HG03097 (cell line): ENCODE results near the gene ADM.
"Not testable (repeated sequence)": the region's sequence is repeated elsewhere in the genome, so short reads cannot be mapped to it uniquely, and the experiment has no call there.

ENCODE experiments used
- ATAC-seq: cut with Tn5 transposase; IDR thresholded peaks from one replicate; pipeline ENCODE4 v1.9.1; 2021; ENCODE audit not compliant: unreplicated experiment, low FRiP score

ADM gene, protein sequence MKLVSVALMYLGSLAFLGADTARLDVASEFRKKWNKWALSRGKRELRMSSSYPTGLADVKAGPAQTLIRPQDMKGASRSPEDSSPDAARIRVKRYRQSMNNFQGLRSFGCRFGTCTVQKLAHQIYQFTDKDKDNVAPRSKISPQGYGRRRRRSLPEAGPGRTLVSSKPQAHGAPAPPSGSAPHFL

DNA sequence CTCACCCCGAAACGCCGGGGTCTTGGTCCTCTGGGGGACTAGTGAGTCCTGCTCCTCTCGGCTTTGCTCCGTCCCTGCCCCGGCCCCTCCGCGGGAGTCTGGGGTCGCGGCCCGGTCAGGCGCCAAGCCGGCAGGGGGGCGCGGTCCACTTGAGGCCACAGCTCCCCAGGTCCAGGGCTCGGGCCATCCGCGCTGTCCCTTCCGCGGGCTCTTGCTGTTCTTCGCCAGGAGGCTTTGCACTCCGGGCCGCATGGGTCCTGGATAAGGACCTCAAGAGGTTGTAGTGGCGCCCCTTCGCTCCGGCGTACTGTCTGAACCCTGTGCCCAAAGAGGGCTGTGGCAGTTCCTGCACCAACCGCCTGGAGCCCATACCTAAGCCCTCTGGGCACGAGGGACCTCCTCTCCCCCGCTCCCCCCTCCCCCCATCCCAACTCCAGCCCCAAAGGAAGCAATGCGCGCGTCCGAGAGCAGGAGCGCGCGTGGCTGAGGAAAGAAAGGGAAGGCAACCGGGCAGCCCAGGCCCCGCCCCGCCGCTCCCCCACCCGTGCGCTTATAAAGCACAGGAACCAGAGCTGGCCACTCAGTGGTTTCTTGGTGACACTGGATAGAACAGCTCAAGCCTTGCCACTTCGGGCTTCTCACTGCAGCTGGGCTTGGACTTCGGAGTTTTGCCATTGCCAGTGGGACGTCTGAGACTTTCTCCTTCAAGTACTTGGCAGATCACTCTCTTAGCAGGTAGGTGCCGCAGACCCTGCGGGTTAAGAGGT is at the start of gene ADM:
TSS of gene ADM (plus strand) at position 579 of the 767 bp plus-strand sequence. CDS start 628 bp downstream, outside the sequence.
- ATAC-seq: no peak

DNA sequence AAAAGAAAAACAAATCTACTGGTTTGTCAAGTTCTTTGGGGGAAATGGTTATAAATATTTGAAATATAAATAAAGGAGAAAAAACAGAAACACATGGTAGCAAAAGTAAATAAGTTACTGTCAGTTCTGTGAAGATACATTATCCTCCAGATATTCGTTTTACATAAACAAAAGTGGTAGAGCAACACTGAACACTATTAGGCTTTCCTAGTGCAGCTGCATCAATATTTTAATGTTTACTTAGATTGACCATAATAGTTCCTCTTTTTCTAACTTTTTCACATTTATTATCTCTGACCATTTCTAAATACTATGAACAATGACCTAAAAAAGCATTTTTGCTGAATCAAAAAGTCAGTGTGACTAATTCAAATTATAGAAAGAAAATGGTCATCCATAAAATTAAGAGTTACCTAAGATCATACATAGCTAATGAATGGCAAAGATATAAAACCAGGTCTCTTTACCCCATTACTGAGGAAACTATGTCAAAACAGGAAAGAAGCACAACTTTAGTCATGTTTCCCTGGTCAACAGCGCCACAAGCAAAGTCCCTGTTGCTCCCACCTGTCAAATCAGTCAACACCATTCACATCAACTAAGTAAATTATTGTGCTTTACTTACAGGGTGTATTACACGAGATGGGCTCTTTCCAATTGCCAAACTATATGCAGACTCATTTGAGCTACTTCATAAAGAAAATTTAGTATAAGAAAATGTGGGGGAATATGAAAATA is 49.3 kb upstream of the ADM start:
- no peak for ATAC-seq

DNA sequence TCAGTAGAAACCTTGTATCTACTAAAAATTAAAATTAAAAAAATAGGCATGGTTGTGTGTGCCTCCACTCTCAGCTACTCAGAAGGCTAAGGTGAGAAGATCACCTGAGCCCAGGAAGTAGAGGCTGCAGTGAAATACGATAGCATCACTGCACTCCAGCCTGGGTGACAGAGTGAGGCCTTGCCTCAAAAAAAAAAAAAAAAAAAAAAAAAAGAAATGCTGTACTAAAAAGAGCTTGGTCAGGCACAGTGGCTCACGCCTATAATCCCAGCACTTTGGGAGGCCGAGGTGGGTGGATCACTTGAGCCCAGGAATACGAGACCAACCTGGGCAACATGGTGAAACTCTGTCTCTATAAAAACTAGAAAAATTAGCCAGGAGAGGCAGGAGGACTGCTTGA is 47.4 kb upstream of the ADM start:
- ATAC-seq: no peak

DNA sequence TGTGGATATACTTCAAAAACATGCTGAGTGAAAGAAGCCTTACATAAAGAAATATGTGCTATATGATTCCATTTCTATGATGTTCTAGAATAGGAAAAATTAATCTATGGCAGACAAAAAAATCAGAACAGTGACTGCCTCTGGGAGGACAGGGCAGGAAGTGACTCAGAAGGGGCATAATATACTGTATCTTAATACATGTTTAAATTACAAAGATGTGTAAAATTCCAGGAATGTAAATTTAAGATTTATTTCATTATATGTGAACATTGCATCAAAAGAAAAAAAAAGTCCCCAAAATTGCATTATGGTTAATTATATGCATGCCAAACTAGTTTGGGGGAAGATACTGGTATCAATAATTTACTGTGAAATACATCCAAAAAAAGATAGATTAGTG is 43.1 kb upstream of the ADM start:
- no peak for ATAC-seq

DNA sequence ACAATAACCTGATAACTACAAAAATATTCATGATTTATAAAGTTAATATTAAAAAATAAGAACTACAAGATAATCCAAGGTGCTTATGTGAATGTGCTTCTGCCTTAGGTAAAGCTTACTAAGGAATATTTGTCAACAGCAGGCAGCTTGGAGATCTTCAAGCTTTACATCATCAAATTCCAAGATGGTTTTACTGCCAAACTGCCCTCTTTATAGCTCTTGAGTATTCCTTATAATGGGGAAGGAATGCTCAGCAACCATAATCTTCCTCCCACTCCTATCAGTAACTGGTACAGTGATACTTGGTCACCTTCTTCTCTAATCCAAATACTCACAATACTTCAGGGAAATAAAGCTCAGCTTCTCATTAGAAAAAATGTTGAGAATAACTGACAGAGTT is 40.9 kb upstream of the ADM start:
- ATAC-seq: no peak

DNA sequence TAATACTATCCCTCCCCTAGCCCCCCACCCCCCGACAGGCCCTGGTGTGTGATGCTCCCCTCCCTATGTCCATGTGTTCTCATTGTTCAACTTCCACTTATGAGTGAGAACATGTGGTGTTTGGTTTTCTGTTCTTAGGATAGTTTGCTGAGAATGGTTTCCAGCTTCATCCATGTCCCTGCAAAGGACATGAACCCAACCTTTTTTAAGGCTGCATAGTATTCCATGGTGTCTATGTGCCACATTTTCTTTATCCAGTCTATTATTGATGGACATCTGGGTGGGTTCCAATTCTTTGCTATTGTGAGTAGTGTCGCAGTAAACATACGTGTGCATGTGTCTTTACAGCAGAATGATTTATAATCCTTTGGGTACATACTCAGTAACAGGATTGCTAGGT is 40.2 kb upstream of the ADM start:
- ATAC-seq: not testable (repeated sequence)

DNA sequence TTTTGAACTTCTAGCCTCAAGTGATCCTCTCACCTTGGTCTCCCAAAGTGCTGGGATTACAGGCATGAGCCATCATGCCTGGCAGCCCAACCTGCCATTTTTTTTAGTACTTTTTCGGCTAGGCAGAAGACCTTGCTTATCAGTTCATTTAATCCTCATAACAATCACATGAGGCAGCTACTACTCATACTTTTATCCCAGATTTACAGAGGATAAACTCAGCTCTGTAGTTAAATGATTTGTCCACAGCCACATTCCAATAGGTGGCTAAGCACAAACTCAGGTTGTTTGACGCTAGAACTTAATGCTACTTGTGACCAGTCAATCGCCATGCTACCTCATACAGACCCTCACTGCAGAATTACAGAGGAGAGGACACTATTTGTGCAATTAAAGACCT is 38.9 kb upstream of the ADM start:
- ATAC-seq: no peak

DNA sequence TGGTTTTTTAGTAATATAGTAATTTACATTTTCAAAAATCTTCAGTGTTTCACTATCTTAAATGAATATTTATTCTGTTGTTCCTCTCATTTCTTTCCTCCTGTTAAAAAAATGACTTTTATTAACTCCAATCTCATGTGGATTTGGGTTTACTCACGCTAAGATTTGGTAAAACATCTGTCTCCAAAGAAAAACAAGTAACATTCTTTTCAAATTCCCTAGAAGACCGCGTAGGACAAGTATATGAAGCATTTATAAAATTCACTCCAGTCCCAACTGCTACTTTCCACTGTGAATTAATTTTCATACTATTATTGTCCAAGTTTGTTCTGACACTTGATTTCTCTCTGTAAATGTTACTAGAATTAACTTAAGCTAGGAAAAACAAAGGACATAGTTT is 37.1 kb upstream of the ADM start:
- ATAC-seq: no peak

DNA sequence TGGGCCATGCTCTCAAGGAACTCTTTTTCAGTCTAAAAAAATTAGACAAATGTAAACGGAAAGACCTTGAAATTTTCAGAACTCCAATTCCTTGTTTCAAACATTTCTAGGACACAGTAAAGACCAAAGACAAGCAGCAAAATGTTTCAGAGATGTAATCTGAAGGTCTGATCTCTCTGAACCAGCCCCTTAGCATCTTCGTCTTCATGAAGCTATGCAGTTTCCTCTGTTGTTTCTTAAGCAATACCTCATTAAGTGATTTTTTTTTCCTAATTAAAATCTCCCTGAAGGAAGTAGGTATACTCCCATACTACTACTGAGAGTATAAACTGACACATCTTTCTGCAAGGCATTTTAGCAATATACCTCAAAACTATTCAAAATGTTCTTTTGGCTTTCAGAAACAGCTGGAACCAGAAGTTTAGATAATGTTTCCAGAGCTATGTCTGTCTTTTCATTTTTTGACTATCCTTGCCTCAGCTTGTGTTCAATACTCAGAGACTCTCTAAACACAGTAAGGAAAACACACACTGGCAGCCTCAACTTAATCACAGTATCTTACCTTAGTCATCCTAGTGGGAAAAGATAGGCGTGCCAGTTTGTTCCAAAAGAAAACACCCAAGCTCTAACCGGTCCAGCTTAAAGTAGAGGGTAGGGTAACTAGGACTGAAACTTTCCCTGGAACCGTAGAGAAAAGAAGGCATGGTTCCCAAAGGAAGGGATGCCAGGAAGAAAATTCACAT is 36.0 kb upstream of the ADM start:
- ATAC-seq: no peak

DNA sequence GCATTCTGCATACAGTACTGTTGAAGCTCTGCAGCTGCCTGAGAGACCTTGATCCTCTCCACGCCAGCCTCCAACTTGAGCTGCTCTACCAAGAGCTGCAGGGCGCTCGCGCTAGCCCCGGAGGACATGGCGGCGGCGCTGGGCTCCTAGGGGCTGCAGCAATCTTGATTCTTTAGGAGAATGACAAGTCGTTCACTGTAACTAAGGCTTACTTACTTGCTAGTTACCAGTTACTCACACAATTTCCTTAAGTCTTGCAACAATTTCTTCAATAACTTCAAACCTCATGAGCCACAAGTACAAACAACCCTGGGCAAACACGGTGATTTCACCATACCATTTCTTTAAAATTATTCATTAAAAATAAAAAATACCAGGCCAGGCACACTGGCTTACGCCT is 32.7 kb upstream of the ADM start:
- no peak for ATAC-seq

DNA sequence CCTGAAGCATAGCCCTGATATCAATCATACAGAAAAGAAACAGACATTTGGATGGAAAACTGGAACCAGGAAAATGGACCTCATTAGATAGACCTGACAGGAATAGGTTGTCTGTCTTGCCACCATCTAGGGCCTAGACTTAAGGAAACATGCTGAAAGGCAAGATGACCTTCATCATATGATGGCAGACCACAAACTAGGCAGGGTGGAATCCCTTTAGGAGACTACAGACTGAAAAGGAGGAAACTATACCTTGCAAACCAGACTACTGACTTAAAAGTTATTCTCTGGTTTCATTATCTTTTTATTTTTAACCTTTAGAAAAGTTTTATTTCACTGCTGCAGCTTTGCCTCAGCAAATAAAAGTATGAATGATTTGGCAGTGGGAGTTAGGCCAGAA is 31.1 kb upstream of the ADM start:
- no peak for ATAC-seq

DNA sequence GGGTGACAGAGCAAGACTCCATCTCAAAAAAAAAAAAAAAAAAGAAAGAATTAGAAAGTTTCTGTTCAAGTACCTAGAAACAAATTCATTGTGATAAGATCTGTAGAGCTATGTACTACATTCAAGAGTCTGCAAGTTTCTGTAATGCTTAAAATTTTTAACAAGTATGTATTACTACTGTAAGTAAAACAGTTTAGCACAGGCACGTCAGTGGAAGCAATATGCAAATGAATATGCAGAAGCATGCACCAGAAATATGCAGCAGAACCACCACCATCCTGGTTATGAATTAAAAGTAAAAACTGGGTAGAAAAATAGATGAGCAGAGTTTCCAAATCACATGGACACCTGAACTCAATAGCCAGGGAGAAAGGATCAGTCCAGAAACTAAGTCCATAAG is 30.1 kb upstream of the ADM start:
- no peak for ATAC-seq

DNA sequence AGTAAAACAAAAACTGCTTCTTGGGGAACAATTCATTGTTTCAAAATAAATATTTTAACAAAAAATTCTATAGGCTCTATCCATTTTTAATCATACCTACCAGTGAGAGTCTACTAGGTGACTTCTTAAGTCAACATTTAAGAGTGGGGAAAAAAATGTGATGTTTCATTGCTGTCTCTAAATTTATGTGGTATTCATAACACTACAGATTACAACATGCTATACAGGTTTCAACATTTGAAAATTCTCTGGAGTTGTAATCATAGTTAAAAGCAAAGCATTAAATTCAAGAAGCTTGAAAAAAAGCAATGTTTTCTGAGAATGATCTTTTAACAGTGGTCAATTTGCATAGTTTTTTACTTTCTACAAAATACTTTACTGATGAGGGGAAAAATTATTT is 29.2 kb upstream of the ADM start:
- ATAC-seq: no peak

DNA sequence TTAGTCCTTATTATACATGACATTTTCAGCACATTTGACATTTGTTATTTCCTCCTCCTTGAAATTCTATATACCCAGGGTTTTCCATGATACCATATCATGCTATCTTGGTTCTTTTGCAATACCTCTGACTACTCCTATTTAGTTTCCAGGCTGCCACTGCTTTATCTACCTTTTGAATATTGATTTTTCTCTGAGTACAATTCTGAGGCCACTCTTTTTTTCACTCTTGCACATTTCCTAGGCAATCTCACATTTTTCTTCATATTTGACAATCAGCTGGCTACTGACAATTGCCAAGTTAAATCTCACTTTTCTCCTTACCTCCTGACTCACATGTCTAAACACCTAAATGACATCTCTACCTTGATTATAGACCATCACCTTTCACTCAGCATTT is 22.8 kb upstream of the ADM start:
- ATAC-seq: no peak

DNA sequence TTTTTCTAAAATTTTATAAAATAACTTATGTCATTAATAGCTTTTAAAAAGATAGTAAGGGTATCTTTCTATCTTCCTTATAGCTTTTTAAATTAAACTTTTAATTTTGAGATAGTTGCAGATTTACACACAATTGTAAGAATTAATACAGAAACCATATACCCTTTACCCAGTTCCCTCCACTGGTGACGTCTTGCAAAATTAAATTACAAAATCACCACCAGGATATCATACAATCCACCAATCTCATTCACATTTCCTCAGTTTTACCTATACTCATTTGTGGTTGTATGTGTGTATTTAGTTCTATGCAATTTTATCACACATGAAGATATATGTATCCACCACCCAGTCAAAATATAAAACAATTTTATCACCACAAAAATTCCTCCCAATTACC is 20.9 kb upstream of the ADM start:
- ATAC-seq: no peak

DNA sequence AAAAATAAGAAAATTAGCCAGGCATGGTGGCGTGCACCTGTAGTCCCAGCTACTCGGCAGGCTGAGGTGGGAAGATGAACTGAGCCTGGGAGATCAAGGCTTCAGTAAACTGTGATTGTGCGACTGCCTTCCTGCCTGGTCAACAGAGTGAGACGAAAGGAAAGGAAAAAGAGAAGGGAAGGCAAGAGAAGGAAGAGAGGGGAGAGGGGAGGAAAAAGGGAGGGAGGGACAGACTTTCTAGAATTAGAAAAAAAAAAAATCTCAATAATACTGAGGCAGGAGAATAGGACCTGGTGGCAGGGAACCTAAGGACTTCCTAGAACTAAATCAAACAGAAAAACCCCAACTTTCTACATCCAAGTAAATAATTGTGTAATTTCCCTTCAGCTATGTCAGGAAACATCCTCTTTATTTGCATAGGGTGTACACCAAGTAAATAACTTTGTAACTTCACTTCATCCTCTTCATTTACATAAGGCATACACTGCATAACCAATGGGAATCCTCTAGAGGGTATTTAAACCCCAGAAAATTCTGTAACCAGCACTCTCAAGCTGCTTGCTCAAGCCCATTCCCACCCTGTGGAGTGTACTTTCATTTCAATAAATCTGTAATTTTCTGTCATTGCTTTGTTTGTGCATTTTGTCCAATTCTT is 19.6 kb upstream of the ADM start:
- ATAC-seq: no peak

DNA sequence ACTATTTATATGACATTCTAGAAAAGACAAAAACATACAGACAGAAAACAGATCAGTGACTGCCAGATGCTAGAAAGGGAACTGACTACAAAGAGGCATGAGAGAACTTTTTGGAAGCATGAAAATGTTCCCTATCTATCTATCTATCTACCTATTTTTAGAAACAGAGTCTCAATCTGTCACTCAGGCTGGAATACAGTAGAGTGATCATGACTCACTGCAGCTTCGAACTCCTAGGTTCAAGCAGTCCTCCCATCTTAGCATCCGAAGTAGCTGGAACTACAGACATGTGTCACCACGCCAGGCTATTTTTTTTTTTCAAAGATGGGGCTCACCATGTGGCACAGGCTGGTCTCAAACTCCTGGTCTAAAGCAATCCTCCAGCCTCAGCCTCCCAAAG is 17.7 kb upstream of the ADM start:
- no peak for ATAC-seq

DNA sequence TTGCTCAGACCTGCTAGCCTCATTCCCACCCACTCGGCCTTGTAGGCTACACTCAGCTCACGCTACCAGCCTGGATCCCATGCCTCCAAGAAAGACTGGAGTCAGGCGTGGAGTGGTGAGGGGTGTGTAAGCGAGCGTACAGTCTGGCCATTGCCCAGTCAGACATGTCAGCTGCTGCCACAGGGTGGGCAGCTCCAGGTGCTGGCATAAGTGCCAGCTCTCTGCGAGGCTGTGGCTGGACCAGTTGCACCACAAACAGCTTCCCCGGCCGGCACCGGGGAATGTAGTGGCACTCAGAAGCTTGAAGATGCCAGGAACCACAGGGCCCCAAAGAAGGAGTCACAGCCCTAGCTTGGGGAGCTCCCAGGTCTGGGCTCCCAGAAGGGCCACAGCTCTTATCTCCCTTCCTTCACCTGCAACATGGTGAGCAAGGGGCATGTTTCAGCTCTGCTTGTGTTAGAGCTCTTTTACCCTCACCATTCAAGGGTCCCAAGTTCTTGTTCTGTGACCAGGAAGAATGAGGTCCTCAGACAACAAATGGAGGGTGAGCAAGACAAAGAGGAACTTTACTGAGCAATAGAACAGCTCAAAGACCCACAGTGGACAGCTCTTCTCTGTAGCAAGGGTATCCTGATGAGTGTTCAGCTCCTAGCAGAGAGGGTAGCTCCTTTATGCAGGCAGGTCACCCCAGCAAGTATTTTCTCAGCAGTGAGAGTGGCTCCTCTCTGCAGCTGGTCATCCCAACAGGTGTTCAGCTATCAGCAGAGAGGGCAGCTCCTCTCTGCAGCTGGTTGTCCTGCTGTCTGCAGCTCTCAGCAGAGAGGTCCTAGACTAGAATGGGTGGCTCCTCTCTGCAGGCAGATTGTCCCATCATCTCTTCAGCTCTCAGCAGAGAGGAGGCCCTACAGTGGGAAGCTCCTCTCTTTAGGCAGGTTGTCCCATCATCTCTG is 16.8 kb upstream of the ADM start:
- no peak for ATAC-seq

DNA sequence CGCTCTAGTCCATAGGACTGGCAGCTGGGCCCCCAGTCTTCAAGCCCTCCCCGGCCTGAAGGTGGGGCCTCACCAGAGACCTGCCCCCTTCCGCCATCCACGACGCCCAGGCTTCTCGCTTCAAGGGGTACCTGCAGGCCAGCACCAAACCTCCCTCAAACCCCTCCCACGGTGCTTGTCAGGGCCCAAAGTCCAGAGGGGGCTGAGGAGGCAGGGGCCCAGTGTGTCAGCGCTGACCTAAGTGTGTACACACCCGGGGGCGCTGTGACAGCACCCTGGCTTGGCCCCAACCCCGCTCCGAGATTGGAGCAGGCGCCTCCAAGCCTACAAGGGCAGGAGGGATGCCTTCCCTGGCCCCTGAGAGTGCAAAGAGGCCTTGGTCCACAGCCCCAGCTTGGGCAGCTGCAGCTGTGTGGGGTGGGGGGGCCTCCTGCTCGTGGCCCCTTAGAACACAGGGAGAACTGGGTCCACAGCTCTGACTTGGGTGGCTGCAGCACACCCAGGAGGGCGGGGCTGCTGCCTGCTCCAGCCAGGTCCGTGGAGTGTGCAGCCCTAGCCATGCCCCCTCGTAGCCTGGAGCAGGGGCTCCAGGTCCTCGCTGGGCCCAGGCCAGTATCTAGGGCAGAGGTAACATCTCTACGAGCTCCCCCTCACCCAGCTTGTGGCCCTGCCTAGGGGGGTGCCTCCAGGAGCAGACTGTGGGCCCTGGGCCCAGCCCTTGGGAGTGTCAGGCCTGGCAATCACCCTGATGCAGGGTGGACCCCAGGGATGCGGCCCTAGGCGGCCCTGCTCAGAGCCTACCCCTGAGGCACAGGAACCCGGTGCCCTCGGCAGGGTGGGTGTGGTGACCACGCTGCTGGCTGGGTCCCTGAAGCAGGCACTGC is 15.8 kb upstream of the ADM start:
- ATAC-seq: no peak
